ENCODE data around the gene TNFSF10. TPM values are rescaled to one million over a fixed set of nuclear protein-coding genes. Genes with fewer than 3 reads are reported as not detected.

TNFSF10 gene
- total and polyA plus RNA-seq, 9 of the 15 experiments (the other 6 are each of a cell fraction or from before 2014, with no cell fraction given), result 0.07 to 1.3 (median 0.27) TPM; not detected in 1

DNA sequence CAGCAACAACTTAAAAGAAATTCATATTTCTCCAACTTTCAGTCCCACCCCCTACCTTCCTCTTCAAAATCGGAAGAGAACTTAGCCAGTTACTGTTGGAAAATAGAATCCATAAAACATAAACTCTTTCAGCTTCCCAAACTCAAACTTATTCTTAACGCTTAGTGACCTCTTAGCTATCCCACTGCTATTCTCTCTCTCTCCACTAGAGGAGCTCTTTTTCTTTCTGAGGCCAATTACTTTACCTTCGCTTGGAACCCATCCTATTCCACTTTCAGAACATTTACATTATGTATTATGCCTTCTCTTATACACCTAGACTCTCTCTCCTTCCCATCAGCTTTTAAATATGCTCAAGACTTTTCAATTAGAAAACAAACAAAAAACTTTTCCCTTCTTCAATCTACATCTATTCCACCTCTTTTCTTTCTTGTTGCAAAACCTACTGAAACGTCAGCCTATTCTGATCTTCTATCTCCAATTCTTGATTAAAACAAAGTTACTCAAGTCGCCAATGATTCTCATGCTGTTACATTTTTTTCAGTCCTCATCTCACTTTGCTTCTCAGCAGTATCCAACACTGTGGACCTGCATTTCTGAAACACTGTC is 61.6 kb downstream of the TNFSF10 start:
- Histone ChIP-seq H3K4me3 (no peak overlapping the region), H3K9me1 (ENCODE audit: control insufficient read depth, insufficient read depth, low read length) (no peaks in the 10 kb centered on the region), H4K20me1 (replicated peaks; ENCODE audit: control insufficient read depth, insufficient read depth, low read length) (no peaks in the 10 kb centered on the region), H3K27me3 (ENCODE audit: control insufficient read depth in 2 of 2, insufficient read depth in 2 of 2, low read length in 2 of 2) (peaks cover 6% of the 10 kb centered on the region in 2 experiments; a peak in 3 of 5 replicates), H3K36me3 (ENCODE audit: control insufficient read depth, insufficient read depth, low read length) (no peaks in the 10 kb centered on the region), H3K4me2 (ENCODE audit: insufficient read depth, low read length) (no peak overlapping the region), H3K9me3 (replicated peaks; ENCODE audit: control insufficient read depth, insufficient read depth, low read depth, low read length) (no peaks in the 10 kb centered on the region), H3K4me1 (replicated peaks in 1 of 2; ENCODE audit: control insufficient read depth in 2 of 2, insufficient read depth in 2 of 2, low read length in 2 of 2) (no peaks in the 10 kb centered on the region), H3K79me2 (ENCODE audit: control insufficient read depth, insufficient read depth, low read length) (no peaks in the 10 kb centered on the region), H3K27ac (ENCODE audit: extremely low read depth, low read depth, low read length) (no peak overlapping the region), H3K9ac (ENCODE audit: insufficient read depth in 1 of 2, low read depth in 2 of 2, low read length in 2 of 2) (no peak overlapping the region), H2AFZ (ENCODE audit: low read depth, low read length) (no peak overlapping the region)
- BruUV-seq (replicated peaks), result no TSS peak
- TF ChIP-seq RAD21 (CRISPR knock-in tag; conservative IDR thresholded peaks at IDR 0.05 in 1 of 2, IDR thresholded peaks at IDR 0.05 in 1 of 2) (peak in 1 of 2 experiments; percentile 62; a peak in 3 of 4 replicates), THRAP3 (IDR thresholded peaks at IDR 0.05; ENCODE audit: borderline replicate concordance) (0 out of 2 replicates have a peak, but pooled peaks have one; percentile 35), ARNT (IDR thresholded peaks at IDR 0.05) (no peak), MTA3 (IDR thresholded peaks at IDR 0.05; ENCODE audit: borderline replicate concordance) (no peak), CTCF (IDR thresholded peaks at IDR 0.05 in 2 of 3, conservative IDR thresholded peaks at IDR 0.05 in 1 of 3; ENCODE audit: insufficient read depth in 2 of 3, low read depth in 1 of 3, low read length in 3 of 3) (peak; percentile 45 to 81 (median 79); a peak in 5 of 6 replicates), NCOR1 (IDR thresholded peaks at IDR 0.05) (0 out of 2 replicates have a peak, but pooled peaks have one; percentile 20), NFIC (IDR thresholded peaks at IDR 0.05) (peak; percentile 5; the same call in 1 of the 2 replicates), KLF16 (IDR thresholded peaks at IDR 0.05) (peak; percentile 21; the same call in 1 of the 2 replicates)
- TF ChIP-seq, protein P1, sequence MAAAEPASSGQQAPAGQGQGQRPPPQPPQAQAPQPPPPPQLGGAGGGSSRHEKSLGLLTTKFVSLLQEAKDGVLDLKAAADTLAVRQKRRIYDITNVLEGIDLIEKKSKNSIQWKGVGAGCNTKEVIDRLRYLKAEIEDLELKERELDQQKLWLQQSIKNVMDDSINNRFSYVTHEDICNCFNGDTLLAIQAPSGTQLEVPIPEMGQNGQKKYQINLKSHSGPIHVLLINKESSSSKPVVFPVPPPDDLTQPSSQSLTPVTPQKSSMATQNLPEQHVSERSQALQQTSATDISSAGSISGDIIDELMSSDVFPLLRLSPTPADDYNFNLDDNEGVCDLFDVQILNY (CRISPR knock-in tag; IDR thresholded peaks at IDR 0.05), result no peak
- ChIA-PET CTCF (ENCODE audit: low intra/inter-chr PET ratio) (interaction anchor here (0.7 kb wide), 1 partner anchor 31 kb away, joined by 3 read pairs; no protein-coding TSS in a partner anchor), POLR2A (interaction anchor here (0.9 to 1.5 kb wide), 5 partner anchors 12 to 159 kb away, joined by 3 to 6 read pairs (median 3); no protein-coding TSS in a partner anchor)
- FAIRE-seq, result peak; percentile 81
- 10% methylated on average over 5 of the region's 5 CpGs for WGBS (ENCODE audit: insufficient coverage, low coverage, missing lambda C conversion rate)
- in situ Hi-C loops (cut with MboI) (no loop called here), intact Hi-C loops (cut with micrococcal nuclease) (no loop called here)
- ATAC-seq, result peak; percentile 81
- DNase-seq (ENCODE audit: extremely low read depth in 1 of 4, low spot score in 3 of 4), result peak; percentile 48 to 50 (median 49)

Data from K562 (cell line).